GM19372 (cell line): ENCODE results near the gene CATSPERZ.

ENCODE experiments used
- ATAC-seq: cut with Tn5 transposase; IDR thresholded peaks from one replicate; pipeline ENCODE4 v1.9.1; 2021; ENCODE audit warnings: mild to moderate bottlenecking, low read depth, moderate library complexity; ENCODE audit not compliant: unreplicated experiment

CATSPERZ gene

DNA sequence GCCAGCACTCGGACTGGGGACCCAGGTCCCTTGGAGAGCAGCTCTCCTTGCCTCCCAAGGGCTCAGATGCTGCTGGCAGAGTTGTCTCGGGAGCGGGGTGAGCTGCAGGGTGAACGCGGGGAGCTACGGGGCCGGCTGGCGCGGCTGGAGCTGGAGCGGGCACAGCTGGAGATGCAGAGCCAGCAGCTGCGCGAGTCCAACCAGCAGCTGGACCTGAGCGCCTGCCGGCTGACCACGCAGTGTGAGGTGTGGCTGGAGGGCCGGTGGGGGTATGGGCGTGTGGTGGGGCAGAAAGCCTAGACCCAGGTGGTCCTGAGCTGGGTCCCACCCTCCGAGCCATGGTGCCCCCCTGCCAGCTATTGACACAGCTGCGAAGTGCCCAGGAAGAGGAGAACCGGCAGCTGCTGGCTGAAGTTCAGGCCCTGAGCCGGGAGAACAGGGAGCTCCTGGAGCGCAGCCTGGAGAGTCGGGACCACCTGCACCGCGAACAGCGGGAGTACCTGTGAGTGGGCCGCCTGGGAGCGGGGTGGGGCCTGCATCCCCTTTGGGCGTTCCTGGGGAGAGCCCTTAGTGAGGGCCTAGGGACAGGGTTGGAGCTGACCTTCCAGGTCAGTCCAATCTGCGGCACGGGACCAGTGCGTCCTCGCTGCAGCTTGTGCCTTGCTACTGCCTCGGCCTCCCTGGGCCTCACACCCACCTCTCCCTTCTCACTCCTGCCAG lies 53.0 kb downstream of the CATSPERZ start:
- no peak for ATAC-seq

DNA sequence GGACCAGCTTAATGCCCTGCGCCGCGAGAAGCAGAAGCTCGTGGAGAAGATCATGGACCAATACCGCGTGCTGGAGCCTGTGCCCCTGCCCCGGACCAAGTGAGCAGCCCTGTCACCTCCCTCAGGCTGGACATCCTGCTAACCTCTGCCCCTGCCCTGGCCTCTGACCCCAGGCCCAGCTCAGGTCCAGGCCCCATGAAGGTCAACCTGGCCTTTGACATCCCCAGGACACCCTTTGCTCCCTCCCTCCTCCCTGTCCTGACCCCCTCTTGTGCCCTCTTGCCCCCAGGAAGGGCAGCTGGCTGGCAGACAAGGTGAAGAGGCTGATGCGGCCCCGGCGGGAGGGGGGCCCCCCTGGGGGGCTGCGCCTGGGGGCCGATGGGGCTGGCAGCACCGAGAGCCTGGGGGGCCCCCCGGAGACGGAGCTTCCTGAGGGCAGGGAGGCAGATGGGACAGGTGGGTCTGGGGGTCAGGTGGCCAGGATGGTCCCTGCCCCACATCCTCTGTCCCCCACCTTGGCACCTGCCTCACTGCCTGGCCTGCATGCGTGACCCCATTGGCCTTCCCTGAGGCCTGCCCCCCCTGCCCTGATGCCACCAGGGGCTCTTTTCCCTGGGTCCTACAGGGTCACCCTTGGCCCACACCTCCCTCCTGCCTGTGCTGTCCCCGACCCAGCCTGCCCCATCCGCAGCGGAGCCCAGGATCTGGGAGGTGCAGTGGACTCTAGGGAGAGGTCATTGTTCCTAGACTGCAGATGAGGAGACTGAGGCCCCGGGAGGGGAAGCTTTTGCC lies 53.8 kb downstream of the CATSPERZ start:
- ATAC-seq = no peak
